ENCODE data around the gene KTN1. TPM values are rescaled to one million over a fixed set of nuclear protein-coding genes. Genes with fewer than 3 reads are reported as not detected.

KTN1 gene
- total RNA-seq, 4 donors from 2014 or later, result 57.8 to 123 (median 106) TPM

DNA sequence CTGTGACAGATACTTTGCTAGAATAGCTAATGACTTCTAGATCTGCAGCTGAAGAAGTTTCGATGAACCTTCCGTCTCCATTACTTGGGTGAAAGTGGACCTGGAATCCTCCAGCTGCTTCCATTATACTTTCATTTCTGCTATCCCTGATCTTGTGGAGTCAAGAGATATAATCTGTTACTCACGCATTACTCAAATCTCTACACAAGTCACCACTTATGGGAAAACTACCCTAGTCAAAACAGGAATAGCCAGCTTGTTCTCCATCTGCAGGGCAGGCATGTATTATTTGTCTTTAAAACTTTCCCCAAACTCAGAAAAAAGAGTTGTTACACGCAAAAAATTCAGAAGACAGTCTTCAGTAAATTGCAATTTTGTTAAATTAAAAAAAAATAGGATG, 2.8 kb upstream of the KTN1 start:
- Histone ChIP-seq H3K9me3 (no peaks in the 10 kb centered on the region), H3K27ac (no peak overlapping the region), H3K4me3 (no peak overlapping the region), H3K4me1 (peaks cover 5 to 40% (median 17%) of the 10 kb centered on the region in 3 donors), H3K27me3 (no peaks in the 10 kb centered on the region), H3K36me3 (no peaks in the 10 kb centered on the region)
- 71 to 76% methylated on average over 4 of the region's 4 CpGs for whole genome bisulfite sequencing, 2 donors
- no peak for TF ChIP-seq POLR2A (IDR thresholded peaks at IDR 0.05)
- TF ChIP-seq, protein P1, sequence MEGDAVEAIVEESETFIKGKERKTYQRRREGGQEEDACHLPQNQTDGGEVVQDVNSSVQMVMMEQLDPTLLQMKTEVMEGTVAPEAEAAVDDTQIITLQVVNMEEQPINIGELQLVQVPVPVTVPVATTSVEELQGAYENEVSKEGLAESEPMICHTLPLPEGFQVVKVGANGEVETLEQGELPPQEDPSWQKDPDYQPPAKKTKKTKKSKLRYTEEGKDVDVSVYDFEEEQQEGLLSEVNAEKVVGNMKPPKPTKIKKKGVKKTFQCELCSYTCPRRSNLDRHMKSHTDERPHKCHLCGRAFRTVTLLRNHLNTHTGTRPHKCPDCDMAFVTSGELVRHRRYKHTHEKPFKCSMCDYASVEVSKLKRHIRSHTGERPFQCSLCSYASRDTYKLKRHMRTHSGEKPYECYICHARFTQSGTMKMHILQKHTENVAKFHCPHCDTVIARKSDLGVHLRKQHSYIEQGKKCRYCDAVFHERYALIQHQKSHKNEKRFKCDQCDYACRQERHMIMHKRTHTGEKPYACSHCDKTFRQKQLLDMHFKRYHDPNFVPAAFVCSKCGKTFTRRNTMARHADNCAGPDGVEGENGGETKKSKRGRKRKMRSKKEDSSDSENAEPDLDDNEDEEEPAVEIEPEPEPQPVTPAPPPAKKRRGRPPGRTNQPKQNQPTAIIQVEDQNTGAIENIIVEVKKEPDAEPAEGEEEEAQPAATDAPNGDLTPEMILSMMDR (IDR thresholded peaks at IDR 0.05), result no peak
- intact Hi-C loops (cut with DNase I), result no loop called here
- DNase-seq, result no peak

DNA sequence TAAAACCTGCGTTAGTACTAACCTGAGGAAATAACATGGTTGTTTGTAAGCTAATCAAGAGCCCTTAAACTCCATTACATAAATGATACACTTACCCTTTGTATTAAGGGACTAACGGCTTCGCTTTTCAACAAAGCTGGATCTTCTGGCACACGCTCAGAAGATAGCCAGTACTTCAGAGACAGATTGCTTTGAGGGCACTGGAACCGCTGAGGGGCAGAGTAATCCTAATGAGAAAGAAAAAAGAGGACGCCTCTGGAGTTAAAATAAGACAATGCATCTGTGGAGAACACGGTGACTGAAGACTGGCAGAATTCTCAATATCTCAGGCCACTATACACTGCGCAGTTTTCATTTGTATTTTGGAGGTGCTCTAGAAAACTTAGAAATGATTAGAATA, 1.5 kb upstream of the KTN1 start:
- peak overlapping the region; percentile 69 to 98 (median 90) for H3K27ac ChIP-seq
- peaks cover 14 to 53% (median 17%) of the 10 kb centered on the region in 3 donors for H3K4me1 ChIP-seq
- H3K27me3 ChIP-seq, result no peaks in the 10 kb centered on the region
- intact Hi-C loops (cut with DNase I), result no loop called here
- TF ChIP-seq, protein P1 (IDR thresholded peaks at IDR 0.05), result no peak
- no peak for TF ChIP-seq POLR2A (IDR thresholded peaks at IDR 0.05)
- peak overlapping the region in 3 of 4 donors; percentile 66 to 96 (median 95) for H3K4me3 ChIP-seq
- DNase-seq, result no peak
- no peaks in the 10 kb centered on the region for H3K36me3 ChIP-seq
- H3K9me3 ChIP-seq, result no peaks in the 10 kb centered on the region
- 63 to 73% methylated on average over 8 of the region's 8 CpGs for WGBS, 2 donors

DNA sequence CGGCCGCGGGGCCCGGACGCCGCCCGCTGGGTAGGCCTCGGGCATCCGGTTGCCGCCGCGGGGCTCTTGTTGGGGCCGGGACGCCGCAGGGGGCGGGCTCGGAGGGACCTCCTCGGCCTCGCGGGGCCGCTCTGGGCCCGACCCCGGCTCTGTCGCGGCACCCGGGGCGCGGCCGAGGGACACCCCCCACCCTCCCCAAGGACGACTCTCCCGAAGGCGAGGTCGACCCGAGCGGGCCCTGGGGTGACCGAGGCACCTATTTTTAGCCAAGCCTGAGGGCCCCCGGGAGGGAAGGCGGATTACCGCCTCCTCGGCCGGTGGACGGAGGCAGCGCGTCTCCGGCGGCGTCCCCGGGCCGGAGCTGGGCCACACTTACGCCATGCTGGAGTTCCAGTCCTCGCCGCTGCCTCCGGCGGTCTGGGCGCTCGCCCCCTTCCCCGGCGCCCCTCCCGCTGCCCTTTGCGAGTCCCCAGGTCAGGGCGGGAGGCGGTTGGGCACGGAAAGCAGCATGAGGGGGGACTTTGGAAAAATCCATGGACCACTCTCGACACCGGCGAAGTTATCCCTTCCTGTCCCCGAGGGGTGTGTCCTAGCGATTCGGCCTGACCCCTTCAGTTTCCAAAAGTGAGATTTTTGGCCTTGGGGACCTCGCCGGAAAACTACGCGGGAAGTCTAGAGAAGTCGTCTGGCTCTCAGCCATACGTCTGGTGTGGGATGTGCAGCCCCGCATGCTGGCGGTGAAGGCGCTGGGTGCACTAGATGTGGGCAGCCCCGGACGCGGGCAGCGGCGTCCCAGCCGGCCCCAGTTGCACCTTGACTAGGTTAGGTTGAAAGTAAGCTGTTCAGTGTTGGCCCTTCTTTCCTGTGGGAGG, 699 bp downstream of the KTN1 start:
- H3K36me3 ChIP-seq, result no peaks in the 10 kb centered on the region
- H3K4me3 ChIP-seq, result peak overlapping the region; percentile 66 to 96 (median 96)
- H3K4me1 ChIP-seq, result peaks cover 20 to 75% (median 24%) of the 10 kb centered on the region in 3 donors
- 0% methylated on average over 2 of the region's 84 CpGs; no CpG with 5 or more reads in 1 of the 2 donors for WGBS, 2 donors
- peak overlapping the region; percentile 90 to 98 (median 96) for H3K27ac ChIP-seq
- no peak for DNase-seq
- intact Hi-C loops (cut with DNase I), result no loop called here
- TF ChIP-seq, protein P1 (IDR thresholded peaks at IDR 0.05), result peak in 1 of 6 experiments; percentile 8
- no peak for TF ChIP-seq POLR2A (IDR thresholded peaks at IDR 0.05)
- no peaks in the 10 kb centered on the region for H3K27me3 ChIP-seq
- H3K9me3 ChIP-seq, result no peaks in the 10 kb centered on the region

DNA sequence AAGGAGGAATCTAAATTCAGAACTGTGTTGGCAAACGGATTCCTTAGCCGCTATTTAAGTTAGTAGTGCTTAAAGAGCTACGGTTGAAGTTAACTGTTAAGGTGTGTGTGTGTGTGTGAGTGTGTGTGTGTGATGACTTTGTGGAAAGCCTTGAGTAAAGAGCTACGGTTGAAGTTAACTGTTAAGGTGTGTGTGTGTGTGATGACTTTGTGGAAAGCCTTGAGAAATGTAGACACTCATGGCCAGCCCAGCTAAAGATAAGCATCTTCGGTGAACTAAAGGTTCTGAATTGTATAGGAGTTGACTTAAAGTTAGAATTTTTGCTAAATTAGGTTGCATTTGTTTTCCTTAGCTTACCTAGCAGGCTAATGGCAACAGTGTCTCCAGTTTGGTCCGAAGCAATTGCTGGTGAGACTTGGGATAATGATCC, 1.4 kb downstream of the KTN1 start:
- H3K9me3 ChIP-seq, result no peaks in the 10 kb centered on the region
- peak overlapping the region; percentile 90 to 98 (median 96) for H3K27ac ChIP-seq
- H3K27me3 ChIP-seq, result no peaks in the 10 kb centered on the region
- H3K4me1 ChIP-seq, result peaks cover 25 to 82% (median 27%) of the 10 kb centered on the region in 3 donors
- peak overlapping the region; percentile 66 to 96 (median 96) for H3K4me3 ChIP-seq
- TF ChIP-seq POLR2A (IDR thresholded peaks at IDR 0.05), result no peak
- TF ChIP-seq, protein P1 (IDR thresholded peaks at IDR 0.05), result no peak
- DNase-seq, result no peak
- 13 to 21% methylated on average over 5 to 6 of the region's 6 CpGs for WGBS, 2 donors
- no peaks in the 10 kb centered on the region for H3K36me3 ChIP-seq
- intact Hi-C loops (cut with DNase I), result no loop called here

DNA sequence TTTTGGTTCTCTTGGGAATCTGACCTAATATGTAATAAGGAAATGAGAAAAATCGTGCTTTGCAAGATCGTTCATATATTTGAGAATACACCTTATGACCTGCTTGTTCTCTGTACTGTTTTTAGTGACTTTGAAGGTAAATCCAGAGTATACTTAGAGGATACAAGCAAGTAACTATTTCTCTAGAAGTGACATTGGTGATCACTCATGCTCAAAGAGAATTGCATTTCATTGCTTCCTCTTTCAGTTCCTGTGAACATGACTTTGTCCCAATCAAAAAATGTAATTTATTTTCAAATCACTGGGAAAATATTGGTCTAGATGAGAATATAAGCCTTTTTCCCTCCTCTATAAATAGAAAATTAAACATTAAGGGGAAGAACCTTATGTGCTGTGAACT, 2.7 kb downstream of the KTN1 start:
- Histone ChIP-seq H3K4me1 (peaks cover 26 to 87% (median 27%) of the 10 kb centered on the region in 3 donors), H3K27ac (peak overlapping the region in 1 of 4 donors; percentile 9), H3K4me3 (no peak overlapping the region), H3K27me3 (no peaks in the 10 kb centered on the region), H3K9me3 (no peaks in the 10 kb centered on the region), H3K36me3 (no peaks in the 10 kb centered on the region)
- intact Hi-C loops (cut with DNase I), result no loop called here
- DNase-seq, result no peak
- no peak for TF ChIP-seq POLR2A (IDR thresholded peaks at IDR 0.05)
- TF ChIP-seq, protein P1 (IDR thresholded peaks at IDR 0.05), result no peak
- WGBS, 2 donors, result 46 to 51% methylated on average over 2 of the region's 2 CpGs
